H1 (cell line): ENCODE measurements around the gene C19orf25. TPM values are rescaled to one million over a fixed set of nuclear protein-coding genes. Genes with fewer than 3 reads are reported as not detected.

Experiments
- CTCF ChIA-PET: fragments of 300-600 bp; sonication (Branson Sonifier 250); formaldehyde crosslinking; loops from one replicate; lab custom pipeline; 2021; ENCODE audit not compliant: partially characterized antibody; lab: Charles Lee
- POLR2A ChIA-PET: fragments of 300-600 bp; sonication (Branson Sonifier 250); formaldehyde crosslinking; loops from one replicate; lab custom pipeline; 2021; ENCODE audit warnings: inconsistent platforms; ENCODE audit not compliant: partially characterized antibody; lab: Charles Lee
- DNase-seq, 2 experiments: peaks; one replicate each; pipeline versions ENCODE4 v3.0.0 to v3.0.0-alpha.2; 2010 to 2022; ENCODE audit warnings: low spot score in 2 of 2, low read depth in 1 of 2, mixed read lengths in 1 of 2
- FAIRE-seq: peaks from 2 replicates; lab custom pipeline; 2011; peaks lifted over from hg19 to GRCh38; lab: Jason Lieb, UNC
- H2AFZ ChIP-seq: 2 replicates; pipeline ENCODE4 v1.8.1; 2012; ENCODE audit warnings: low read length, inconsistent platforms
- H2AK5ac ChIP-seq: 2 replicates; pipeline ENCODE4 v1.6.1; 2013; ENCODE audit warnings: low read depth, low read length
- H2BK120ac ChIP-seq: replicated peaks from 2 replicates; pipeline ENCODE3; 2013; ENCODE audit warnings: low read depth, low read length, inconsistent platforms
- H2BK12ac ChIP-seq: 2 replicates; pipeline ENCODE4 v1.6.1; 2013; ENCODE audit warnings: low read depth, low read length
- H2BK15ac ChIP-seq: 2 replicates; pipeline ENCODE4 v1.6.1; 2013; ENCODE audit warnings: low read length
- H2BK20ac ChIP-seq: 2 replicates; pipeline ENCODE4 v1.6.1; 2013; ENCODE audit warnings: low read length
- H2BK5ac ChIP-seq: 2 replicates; pipeline ENCODE4 v1.6.1; 2013; ENCODE audit warnings: low read depth, low read length
- H3K14ac ChIP-seq: 2 replicates; pipeline ENCODE4 v1.6.1; 2013; ENCODE audit warnings: inconsistent platforms; ENCODE audit not compliant: insufficient read length
- H3K18ac ChIP-seq: 2 replicates; pipeline ENCODE4 v1.6.1; 2013; ENCODE audit warnings: low read length; ENCODE audit errors: extremely low read depth
- H3K23ac ChIP-seq: 2 replicates; pipeline ENCODE4 v1.6.1; 2013; ENCODE audit warnings: inconsistent platforms; ENCODE audit not compliant: insufficient read length
- H3K23me2 ChIP-seq: 2 replicates; pipeline ENCODE4 v1.6.1; 2013; ENCODE audit warnings: low read depth, low read length
- H3K27ac ChIP-seq: 2 replicates; pipeline ENCODE4 v1.6.1; 2011; ENCODE audit warnings: low read depth, low read length, inconsistent platforms
- H3K27me3 ChIP-seq, 4 experiments: replicated peaks in 1 of 4; 1 replicate in 1 of 4; 2 replicates in 3 of 4; pipeline versions ENCODE4 v1.6.1 to v1.8.1; 2011 to 2013; ENCODE audit warnings: low read length in 3 of 4, mild to moderate bottlenecking in 3 of 4, inconsistent platforms in 2 of 4, mixed read lengths in 2 of 4, moderate library complexity in 1 of 4; ENCODE audit not compliant: control insufficient read depth in 3 of 4, insufficient read depth in 3 of 4; ENCODE audit errors: extremely low read depth in 1 of 4
- H3K36me3 ChIP-seq, 4 experiments: 2 replicates each; pipeline versions ENCODE4 v1.6.1 to v1.8.1; 2011 to 2013; ENCODE audit warnings: mild to moderate bottlenecking in 4 of 4, low read length in 3 of 4, moderate library complexity in 2 of 4, control low read depth in 1 of 4, inconsistent platforms in 1 of 4; ENCODE audit not compliant: insufficient read depth in 4 of 4, control insufficient read depth in 2 of 4
- H3K4ac ChIP-seq: replicated peaks from 2 replicates; pipeline ENCODE3; 2013; ENCODE audit warnings: low read length, low read depth, mixed read lengths, inconsistent platforms; ENCODE audit not compliant: insufficient read length
- H3K4me1 ChIP-seq, 4 experiments: replicated peaks in 1 of 4; 1 replicate in 1 of 4; 2 replicates in 3 of 4; pipeline versions ENCODE4 v1.6.1 to v1.8.1; 2011 to 2013; ENCODE audit warnings: low read length in 3 of 4, inconsistent platforms in 2 of 4, mixed read lengths in 1 of 4; ENCODE audit not compliant: insufficient read depth in 4 of 4, control insufficient read depth in 3 of 4
- H3K4me2 ChIP-seq, 2 experiments: 2 replicates each; pipeline versions ENCODE4 v1.6.1 to v1.8.1; 2011 to 2013; ENCODE audit warnings: low read depth in 2 of 2, low read length in 2 of 2, control low read depth in 1 of 2, inconsistent platforms in 1 of 2, mild to moderate bottlenecking in 1 of 2; ENCODE audit not compliant: insufficient read depth in 1 of 2
- H3K4me3 ChIP-seq, 4 experiments: fragments of 200-600, 300-600 bp in 1 of 4; sonication (generic), shearing (Covaris generic), sonication (Bioruptor Twin) in 1 of 4; 2 replicates each; pipeline versions ENCODE4 v1.5.1 to v1.8.1; 2011 to 2016; ENCODE audit warnings: low read length in 4 of 4, low read depth in 3 of 4, control low read depth in 2 of 4, inconsistent platforms in 2 of 4, mild to moderate bottlenecking in 2 of 4, mixed read lengths in 1 of 4, moderate library complexity in 1 of 4; ENCODE audit not compliant: insufficient read depth in 2 of 4; ENCODE audit errors: extremely low read depth in 1 of 4
- H3K56ac ChIP-seq: replicated peaks from 2 replicates; pipeline ENCODE3; 2013; ENCODE audit warnings: low read depth, mild to moderate bottlenecking, mixed read lengths, low read length, inconsistent platforms; ENCODE audit not compliant: insufficient read length
- H3K79me1 ChIP-seq: 2 replicates; pipeline ENCODE4 v1.6.1; 2013; ENCODE audit warnings: low read depth, low read length, control low read depth
- H3K79me2 ChIP-seq, 2 experiments: 2 replicates each; pipeline versions ENCODE4 v1.6.1 to v1.8.1; 2012 to 2013; ENCODE audit warnings: low read length in 2 of 2, mild to moderate bottlenecking in 2 of 2, inconsistent platforms in 1 of 2; ENCODE audit not compliant: insufficient read depth in 2 of 2, control insufficient read depth in 1 of 2
- H3K9ac ChIP-seq, 4 experiments: replicated peaks in 1 of 4; 1 replicate in 1 of 4; 2 replicates in 3 of 4; pipeline versions ENCODE4 v1.6.1 to v1.8.1; 2011 to 2013; ENCODE audit warnings: low read depth in 3 of 4, low read length in 3 of 4, control low read depth in 2 of 4, mild to moderate bottlenecking in 2 of 4, moderate library complexity in 2 of 4, inconsistent platforms in 1 of 4; ENCODE audit errors: extremely low read depth in 1 of 4
- H3K9me3 ChIP-seq, 2 experiments: 2 replicates each; pipeline versions ENCODE4 v1.6.1 to v1.8.1; 2012 to 2013; ENCODE audit warnings: mild to moderate bottlenecking in 2 of 2, moderate library complexity in 2 of 2, control low read depth in 1 of 2, inconsistent platforms in 1 of 2, low read depth in 1 of 2, low read length in 1 of 2, mixed read lengths in 1 of 2; ENCODE audit not compliant: insufficient read depth in 2 of 2
- H4K20me1 ChIP-seq, 2 experiments: replicated peaks in 1 of 2; 2 replicates each; pipeline versions ENCODE3 to v1.8.1; 2011 to 2013; ENCODE audit warnings: inconsistent platforms in 2 of 2, low read length in 2 of 2, mild to moderate bottlenecking in 1 of 2; ENCODE audit not compliant: insufficient read depth in 2 of 2, control insufficient read depth in 1 of 2
- H4K5ac ChIP-seq: 2 replicates; pipeline ENCODE4 v1.6.1; 2013; ENCODE audit warnings: low read length, low read depth, mixed read lengths, inconsistent platforms; ENCODE audit not compliant: insufficient read length
- H4K8ac ChIP-seq: 2 replicates; pipeline ENCODE4 v1.8.0; 2013; ENCODE audit warnings: mild to moderate bottlenecking, moderate library complexity, low read length, inconsistent platforms; ENCODE audit not compliant: insufficient read depth; ENCODE audit errors: extremely low read depth
- H4K91ac ChIP-seq: replicated peaks from 2 replicates; pipeline ENCODE3; 2013; ENCODE audit warnings: low read length, mixed read lengths, inconsistent platforms; ENCODE audit not compliant: insufficient read length
- CBX8 ChIP-seq: fragments of 300-800, 300-1000 bp; sonication (generic); IDR thresholded peaks from 2 replicates; pipeline ENCODE4 v1.7.1; 2016; ENCODE audit warnings: low read depth, low read length, borderline replicate concordance
- CTCF ChIP-seq, 3 experiments: IDR thresholded peaks; 1 replicate in 2 of 3; 2 replicates in 1 of 3; pipeline versions ENCODE4 v1.5.1 to v1.6.1; 2011; ENCODE audit warnings: low read length in 3 of 3, mild to moderate bottlenecking in 3 of 3, inconsistent platforms in 2 of 3, low read depth in 1 of 3, moderate library complexity in 1 of 3; ENCODE audit not compliant: insufficient read depth in 1 of 3; ENCODE audit errors: control extremely low read depth in 1 of 3
- E2F6 ChIP-seq: IDR thresholded peaks from 2 replicates; pipeline ENCODE4 v1.6.1; 2012; ENCODE audit warnings: inconsistent platforms
- EP300 ChIP-seq, 2 experiments: IDR thresholded peaks; 1 replicate in 1 of 2; 2 replicates in 1 of 2; pipeline ENCODE4 v1.6.1; 2011 to 2012; ENCODE audit warnings: low read depth in 2 of 2, low read length in 2 of 2, mild to moderate bottlenecking in 2 of 2, borderline replicate concordance in 1 of 2, inconsistent platforms in 1 of 2, moderate library complexity in 1 of 2
- POLR2AphosphoS5 ChIP-seq: IDR thresholded peaks from 2 replicates; pipeline ENCODE4 v1.6.1; 2011; ENCODE audit warnings: low read depth, low read length
- RBBP5 ChIP-seq: IDR thresholded peaks from 2 replicates; pipeline ENCODE4 v1.7.1; 2012; ENCODE audit warnings: low read depth, mild to moderate bottlenecking, inconsistent platforms, low read length, moderate library complexity, borderline replicate concordance
- SP2 ChIP-seq: IDR thresholded peaks from 2 replicates; pipeline ENCODE4 v1.6.1; 2012; ENCODE audit warnings: mild to moderate bottlenecking, low read length, inconsistent platforms
- TBP ChIP-seq: IDR thresholded peaks from 2 replicates; pipeline ENCODE4 v1.6.1; 2011; ENCODE audit warnings: low read depth, low read length, improper control_type of control experiment
- WGBS, 2 experiments: shearing (Covaris generic) in 1 of 2; methylation state at CpG; one replicate each; pipeline versions ENCODE4 v1.1.6 to v1.1.7; 2013 to 2015; ENCODE audit warnings: low lambda C conversion rate in 2 of 2, mixed read lengths in 2 of 2, inconsistent platforms in 1 of 2, low coverage in 1 of 2, missing lambda C conversion rate in 1 of 2; ENCODE audit not compliant: insufficient replicate concordance in 2 of 2, insufficient coverage in 1 of 2, insufficient read length in 1 of 2; ENCODE audit errors: extremely low coverage in 1 of 2, missing lambda C conversion rate in 1 of 2; 5-methylcytosine and 5-hydroxymethylcytosine counted together
- polyA plus RNA-seq, 7 experiments: library from polyadenylated mRNA; depleted of rRNA in 3 of 7; stranded (reverse) in 5 of 7; unstranded in 2 of 7; fragments of >200 nt in 5 of 7; fragments of 200-250 nt in 2 of 7; gene quantifications; 1 replicate in 5 of 7; 2 replicates in 1 of 7; 4 replicates in 1 of 7; pipeline versions ENCODE4 v1.2.1 to v1.2.3, GENCODE V29; 2011 to 2013; ENCODE audit warnings: missing spikeins in 2 of 7, mixed read lengths in 2 of 7
- total RNA-seq: library from RNA; stranded (reverse); fragmentation: NEBNext Ultra II Directional; extraction: Animal tissue kit (Norgen Biotek cat#: 25700); gene quantifications from 2 replicates; pipeline ENCODE4 v1.2.1, GENCODE V29; 2021

Gene C19orf25
- total and polyA plus RNA-seq, 2 of the 8 experiments (the other 6 are each of a cell fraction or from before 2014, with no cell fraction given) = 41.3 to 67.4 TPM

GRCh38 chr19:1474011-1474764 lies 4.8 kb downstream of the C19orf25 start:
- H2AFZ ChIP-seq = no peak overlapping the region
- no peak overlapping the region for H4K91ac ChIP-seq
- H2BK15ac ChIP-seq = no peak overlapping the region
- peaks cover 20 to 48% of the 10 kb centered on the region in 2 experiments for H4K20me1 ChIP-seq
- POLR2A ChIA-PET = interaction anchor here (0.7 to 4.5 kb wide), 10 partner anchors 8 to 200 kb away, joined by 3 to 27 read pairs (median 4); partner anchors contain the start of gene REEP6
- H3K79me1 ChIP-seq = peaks cover 2% of the 10 kb centered on the region; the same call in 1 of the 2 replicates
- no peak overlapping the region for H3K56ac ChIP-seq
- DNase-seq (no peak), FAIRE-seq (no peak)
- no peak overlapping the region for H3K4me2 ChIP-seq
- H2AK5ac ChIP-seq = no peak overlapping the region
- H3K23ac ChIP-seq = no peak overlapping the region
- peaks cover 0 to 4% of the 10 kb centered on the region in 2 experiments; a peak in 1 of 4 replicates for H3K79me2 ChIP-seq
- H3K4me1 ChIP-seq = peaks cover 0 to 18% (median 11%) of the 10 kb centered on the region in 4 experiments; a peak in 5 of 7 replicates
- no peak overlapping the region for H3K27ac ChIP-seq
- H2BK20ac ChIP-seq = no peak overlapping the region
- CTCF ChIA-PET = interaction anchor here (0.7 to 2.4 kb wide), 11 partner anchors 9 to 72 kb away, joined by 3 to 9 read pairs (median 3); no protein-coding TSS in a partner anchor
- no peaks in the 10 kb centered on the region for H3K9me3 ChIP-seq
- no peak overlapping the region for H4K5ac ChIP-seq
- no peak overlapping the region for H2BK12ac ChIP-seq
- no peak overlapping the region for H3K4me3 ChIP-seq
- H2BK5ac ChIP-seq = no peak overlapping the region
- H4K8ac ChIP-seq = 0 out of 2 replicates have a peak overlapping the region, but pooled peaks have one; percentile 2
- peaks cover 22 to 42% (median 39%) of the 10 kb centered on the region in 4 experiments for H3K27me3 ChIP-seq
- WGBS, 2 experiments = 84% methylated on average over 26 of the region's 31 CpGs; no CpG with 5 or more reads in 1 of the 2 experiments
- no peak overlapping the region for H2BK120ac ChIP-seq
- H3K14ac ChIP-seq = no peak overlapping the region
- H3K36me3 ChIP-seq = peaks cover 0 to 7% (median 3%) of the 10 kb centered on the region in 4 experiments; a peak in 2 of 8 replicates
- H3K18ac ChIP-seq = no peak overlapping the region
- no peak overlapping the region for H3K4ac ChIP-seq
- no peak overlapping the region for H3K9ac ChIP-seq
- H3K23me2 ChIP-seq = peaks cover 16% of the 10 kb centered on the region
- TF ChIP-seq TBP (no peak), RBBP5 (no peak), EP300 (IDR thresholded peaks at IDR 0.05; ENCODE audit: borderline replicate concordance in 1 of 2, low read depth in 2 of 2, low read length in 2 of 2) (no peak), CBX8 (no peak), SP2 (no peak), CTCF (IDR thresholded peaks at IDR 0.05; ENCODE audit: control extremely low read depth in 1 of 3, insufficient read depth in 1 of 3, low read depth in 1 of 3, low read length in 3 of 3) (no peak), POLR2AphosphoS5 (no peak), E2F6 (no peak)
